OCI-LY7 (cell line): ENCODE measurements around the gene LAMA2. TPM values are rescaled to one million over a fixed set of nuclear protein-coding genes. Genes with fewer than 3 reads are reported as not detected.

Source experiments
- BruUV-seq: library from RNA; stranded (reverse); fragments of 400-500 nt; replicated peaks from 2 replicates; lab custom pipeline; 2021; lab: Mats Ljungman, UMichigan
- CTCF ChIA-PET: fragments of 300-600 bp; sonication (Branson Sonifier 250); formaldehyde crosslinking; loops from one replicate; lab custom pipeline; 2022; ENCODE audit warnings: antibody characterized with exemption; ENCODE audit not compliant: unreplicated experiment; lab: Charles Lee
- POLR2A ChIA-PET: fragments of 300-600 bp; sonication (Branson Sonifier 250); formaldehyde crosslinking; loops from one replicate; lab custom pipeline; 2022; ENCODE audit warnings: antibody characterized with exemption; lab: Charles Lee
- DNase-seq: peaks from one replicate; pipeline ENCODE4 v3.0.0-alpha.2; 2015; ENCODE audit warnings: low spot score
- H2AFZ ChIP-seq: fragments of 200-600 bp; sonication (generic), shearing (Covaris generic); 2 replicates; pipeline ENCODE4 v1.6.1; 2014; ENCODE audit warnings: mild to moderate bottlenecking, antibody characterized with exemption, low read length, moderate library complexity
- H3K27ac ChIP-seq: fragments of 200-600 bp; sonication (generic); 2 replicates; pipeline ENCODE4 v1.5.1; 2014; ENCODE audit warnings: mixed run types, low read depth, mild to moderate bottlenecking, moderate library complexity, low read length, inconsistent platforms; ENCODE audit not compliant: poor library complexity, severe bottlenecking
- H3K36me3 ChIP-seq: fragments of 200-600 bp; sonication (generic); 2 replicates; pipeline ENCODE4 v1.6.1; 2014; ENCODE audit warnings: mild to moderate bottlenecking, antibody characterized with exemption, low read length, moderate library complexity, mixed read lengths; ENCODE audit not compliant: insufficient read depth
- H3K4me1 ChIP-seq: fragments of 200-600 bp; sonication (generic); 2 replicates; pipeline ENCODE4 v1.5.1; 2014; ENCODE audit warnings: mild to moderate bottlenecking, low read length; ENCODE audit not compliant: insufficient read depth, poor library complexity, severe bottlenecking
- H3K4me2 ChIP-seq: fragments of 200-600 bp; sonication (generic); 2 replicates; pipeline ENCODE4 v1.6.1; 2014; ENCODE audit warnings: mild to moderate bottlenecking, low read length
- H3K4me3 ChIP-seq: fragments of 200-600 bp; sonication (generic); 2 replicates; pipeline ENCODE4 v1.5.1; 2014; ENCODE audit warnings: mild to moderate bottlenecking, low read depth, low read length; ENCODE audit not compliant: poor library complexity, severe bottlenecking
- H3K79me2 ChIP-seq: fragments of 200-600 bp; sonication (generic); 2 replicates; pipeline ENCODE4 v1.6.1; 2016; ENCODE audit warnings: low read depth, mild to moderate bottlenecking, low read length, moderate library complexity, mixed read lengths; ENCODE audit not compliant: insufficient read depth
- H3K9me2 ChIP-seq: fragments of 200-600 bp; sonication (generic); 2 replicates; pipeline ENCODE4 v1.6.1; 2016; ENCODE audit warnings: mild to moderate bottlenecking, low read length, mixed read lengths; ENCODE audit not compliant: insufficient read depth
- H3K9me3 ChIP-seq: fragments of 200-600 bp; sonication (generic); 2 replicates; pipeline ENCODE4 v1.6.1; 2014; ENCODE audit warnings: mild to moderate bottlenecking, mixed run types, low read length, mixed read lengths
- H4K20me1 ChIP-seq: fragments of 200-600 bp; sonication (generic); 2 replicates; pipeline ENCODE4 v1.6.1; 2014; ENCODE audit warnings: mild to moderate bottlenecking, antibody characterized with exemption, low read length, moderate library complexity, mixed read lengths; ENCODE audit not compliant: insufficient read depth
- CTCF ChIP-seq: fragments of 200-600 bp; sonication (generic); conservative IDR thresholded peaks from 2 replicates; pipeline ENCODE4 v1.5.1; 2014; ENCODE audit warnings: mild to moderate bottlenecking, antibody characterized with exemption, low read length, moderate library complexity, mixed read lengths
- EZH2phosphoT487 ChIP-seq: fragments of 200-600 bp; sonication (generic); IDR thresholded peaks from 2 replicates; pipeline ENCODE4 v1.6.1; 2018; ENCODE audit warnings: low read depth, borderline replicate concordance, mild to moderate bottlenecking, mixed run types, antibody characterized with exemption, low read length, moderate library complexity, mixed read lengths
- intact Hi-C: fragments of 100-400 bp; cut with micrococcal nuclease; formaldehyde crosslinking; loops from one replicate; pipeline ENCODE4 v1.10.0; 2022; ENCODE audit not compliant: unreplicated experiment
- total RNA-seq, 2 experiments: library from RNA; depleted of rRNA in 1 of 2; stranded (reverse); fragments of >200 nt in 1 of 2; shearing (Covaris generic) in 1 of 2; gene quantifications; 2 replicates each; pipeline ENCODE4 v1.2.3, GENCODE V29; 2014 to 2022

The LAMA2 gene
- total RNA-seq, 2 experiments from 2014 or later, result not detected

- H3K9me3 ChIP-seq, result no peaks in the 10 kb centered on the region
- CTCF ChIA-PET, result no interaction called here
- no peak overlapping the region for H3K4me3 ChIP-seq
- no peaks in the 10 kb centered on the region for H3K36me3 ChIP-seq
- no TSS peak for BruUV-seq
- intact Hi-C loops, result no loop called here
- H3K9me2 ChIP-seq, result no peaks in the 10 kb centered on the region
- H4K20me1 ChIP-seq, result no peaks in the 10 kb centered on the region
- H3K4me2 ChIP-seq, result no peak overlapping the region
- no peaks in the 10 kb centered on the region for H3K79me2 ChIP-seq
- no peak overlapping the region for H3K27ac ChIP-seq
- DNase-seq, result no peak
- POLR2A ChIA-PET, result no interaction called here
- TF ChIP-seq CTCF, result no peak
- no peak for TF ChIP-seq EZH2phosphoT487
- no peaks in the 10 kb centered on the region for H3K4me1 ChIP-seq
- H2AFZ ChIP-seq, result no peak overlapping the region
Observed at GRCh38 chr6:128860782-128861181, 22.2 kb upstream of the LAMA2 start.

GRCh38 chr6:128863983-128864382 lies 19.0 kb upstream of the LAMA2 start:
- H3K9me2 ChIP-seq, result no peaks in the 10 kb centered on the region
- H3K4me2 ChIP-seq, result no peak overlapping the region

More at GRCh38 chr6:128863983-128864382, 19.0 kb upstream of the LAMA2 start:
- no peak overlapping the region for H2AFZ ChIP-seq
- CTCF ChIA-PET, result no interaction called here
- intact Hi-C loops, result no loop called here
- no peaks in the 10 kb centered on the region for H3K9me3 ChIP-seq
- TF ChIP-seq CTCF (no peak), EZH2phosphoT487 (no peak)
- POLR2A ChIA-PET, result no interaction called here
- no TSS peak for BruUV-seq
- H4K20me1 ChIP-seq, result no peaks in the 10 kb centered on the region
- H3K4me3 ChIP-seq, result no peak overlapping the region
- H3K27ac ChIP-seq, result no peak overlapping the region
- no peaks in the 10 kb centered on the region for H3K36me3 ChIP-seq
- DNase-seq, result no peak
- no peaks in the 10 kb centered on the region for H3K79me2 ChIP-seq
- H3K4me1 ChIP-seq, result no peaks in the 10 kb centered on the region
